ENCODE measurements around the gene C2CD4B. TPM values are rescaled to one million over a fixed set of nuclear protein-coding genes. Genes with fewer than 3 reads are reported as not detected.
A peak's percentile ranks its signal among the peaks of the same experiment; 100 is the strongest.

The C2CD4B gene
- total and polyA plus RNA-seq, 2 donors (not counting 1 experiment from before 2014, with no cell fraction given) = not detected

DNA sequence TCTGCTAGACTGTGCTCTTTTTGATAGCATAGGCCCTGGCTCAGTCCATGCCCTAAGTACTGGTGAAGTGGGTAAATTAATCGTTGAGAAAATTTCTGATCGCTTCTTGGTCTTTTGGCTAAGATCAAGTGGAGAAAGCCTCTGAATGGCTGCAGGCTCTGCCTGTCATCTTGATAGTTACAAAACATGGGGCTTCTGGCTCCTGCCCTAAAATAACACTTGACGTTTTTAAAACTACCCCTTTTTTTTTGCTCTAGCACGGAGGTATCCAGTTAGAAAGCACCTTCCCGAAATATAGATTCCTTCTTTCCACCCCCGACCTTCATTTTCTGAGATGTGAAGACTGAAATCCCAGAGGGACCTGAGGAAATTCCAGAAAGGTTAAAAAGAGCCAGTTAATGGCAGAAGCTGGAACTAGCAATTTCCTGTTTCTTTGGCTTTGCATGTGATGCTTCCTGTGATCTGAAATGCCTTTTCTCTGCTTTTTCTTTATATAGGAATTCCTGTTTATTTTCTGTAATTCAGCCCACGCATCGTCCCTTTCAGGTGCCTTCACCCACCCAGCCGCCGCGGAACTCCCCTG lies 799 bp upstream of the C2CD4B start:
- Mint-ChIP-seq H3K9me3 (ENCODE audit: insufficient read depth) (no peaks in the 10 kb centered on the region), H3K27me3 (peaks cover 60% of the 10 kb centered on the region), H3K27ac (no peak overlapping the region), H3K4me3 (peak overlapping the region; percentile 29), H3K4me1 (peaks cover 16% of the 10 kb centered on the region)
- no peak overlapping the region for H2AFZ ChIP-seq (ENCODE audit: insufficient read depth, low read depth, low read length, poor library complexity, severe bottlenecking)
- no peaks in the 10 kb centered on the region for H4K20me1 ChIP-seq (ENCODE audit: control insufficient read depth, insufficient read depth, low read length, poor library complexity, severe bottlenecking)
- no peak overlapping the region for H3K9ac ChIP-seq (ENCODE audit: low read length)
- no peak for DNase-seq
- H3K9me3 ChIP-seq (ENCODE audit: control extremely low read depth in 1 of 3, control insufficient read depth in 2 of 3, insufficient read depth in 1 of 3, low read length in 2 of 3) = peaks cover 0 to 4% (median 2%) of the 10 kb centered on the region in 3 donors
- H3K36me3 ChIP-seq (replicated peaks in 1 of 2; ENCODE audit: control extremely low read depth in 1 of 2, control insufficient read depth in 1 of 2, extremely low read depth in 1 of 2, insufficient read depth in 2 of 2, low read length in 1 of 2) = no peaks in the 10 kb centered on the region
- TF ChIP-seq EZH2 (IDR thresholded peaks at IDR 0.05; ENCODE audit: borderline replicate concordance, insufficient read depth, low read depth, low read length, poor library complexity, severe bottlenecking) = no peak
- TF ChIP-seq, protein P1, sequence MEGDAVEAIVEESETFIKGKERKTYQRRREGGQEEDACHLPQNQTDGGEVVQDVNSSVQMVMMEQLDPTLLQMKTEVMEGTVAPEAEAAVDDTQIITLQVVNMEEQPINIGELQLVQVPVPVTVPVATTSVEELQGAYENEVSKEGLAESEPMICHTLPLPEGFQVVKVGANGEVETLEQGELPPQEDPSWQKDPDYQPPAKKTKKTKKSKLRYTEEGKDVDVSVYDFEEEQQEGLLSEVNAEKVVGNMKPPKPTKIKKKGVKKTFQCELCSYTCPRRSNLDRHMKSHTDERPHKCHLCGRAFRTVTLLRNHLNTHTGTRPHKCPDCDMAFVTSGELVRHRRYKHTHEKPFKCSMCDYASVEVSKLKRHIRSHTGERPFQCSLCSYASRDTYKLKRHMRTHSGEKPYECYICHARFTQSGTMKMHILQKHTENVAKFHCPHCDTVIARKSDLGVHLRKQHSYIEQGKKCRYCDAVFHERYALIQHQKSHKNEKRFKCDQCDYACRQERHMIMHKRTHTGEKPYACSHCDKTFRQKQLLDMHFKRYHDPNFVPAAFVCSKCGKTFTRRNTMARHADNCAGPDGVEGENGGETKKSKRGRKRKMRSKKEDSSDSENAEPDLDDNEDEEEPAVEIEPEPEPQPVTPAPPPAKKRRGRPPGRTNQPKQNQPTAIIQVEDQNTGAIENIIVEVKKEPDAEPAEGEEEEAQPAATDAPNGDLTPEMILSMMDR (IDR thresholded peaks at IDR 0.05) = no peak
- POLR2A ChIA-PET = no interaction called here
- H3K79me2 ChIP-seq (ENCODE audit: control insufficient read depth, insufficient read depth, low read length) = no peaks in the 10 kb centered on the region
- H3K27me3 ChIP-seq (replicated peaks in 1 of 4; ENCODE audit: control extremely low read depth in 1 of 4, control insufficient read depth in 3 of 4, insufficient read depth in 4 of 4, low read length in 3 of 4) = peaks cover 0 to 21% (median 13%) of the 10 kb centered on the region in 4 experiments
- ATAC-seq (ENCODE audit: low read depth) = no peak
- H3K4me2 ChIP-seq (replicated peaks; ENCODE audit: low read depth, low read length, poor library complexity, severe bottlenecking) = no peak overlapping the region
- WGBS (ENCODE audit: insufficient coverage) = 34% methylated on average over 9 of the region's 11 CpGs
- H3K27ac ChIP-seq (ENCODE audit: low read length in 2 of 2) = no peak overlapping the region
- CTCF ChIA-PET = no interaction called here
- H3K4me1 ChIP-seq (ENCODE audit: control insufficient read depth in 2 of 2, insufficient read depth in 2 of 2, low read length in 2 of 2) = peaks cover 5 to 8% of the 10 kb centered on the region in 2 donors
- H3K4me3 ChIP-seq (ENCODE audit: control extremely low read depth in 1 of 5, extremely low read depth in 1 of 5, insufficient read depth in 1 of 5, low read depth in 2 of 5, low read length in 4 of 5) = no peak overlapping the region
- intact Hi-C loops (cut with micrococcal nuclease) = no loop called here

DNA sequence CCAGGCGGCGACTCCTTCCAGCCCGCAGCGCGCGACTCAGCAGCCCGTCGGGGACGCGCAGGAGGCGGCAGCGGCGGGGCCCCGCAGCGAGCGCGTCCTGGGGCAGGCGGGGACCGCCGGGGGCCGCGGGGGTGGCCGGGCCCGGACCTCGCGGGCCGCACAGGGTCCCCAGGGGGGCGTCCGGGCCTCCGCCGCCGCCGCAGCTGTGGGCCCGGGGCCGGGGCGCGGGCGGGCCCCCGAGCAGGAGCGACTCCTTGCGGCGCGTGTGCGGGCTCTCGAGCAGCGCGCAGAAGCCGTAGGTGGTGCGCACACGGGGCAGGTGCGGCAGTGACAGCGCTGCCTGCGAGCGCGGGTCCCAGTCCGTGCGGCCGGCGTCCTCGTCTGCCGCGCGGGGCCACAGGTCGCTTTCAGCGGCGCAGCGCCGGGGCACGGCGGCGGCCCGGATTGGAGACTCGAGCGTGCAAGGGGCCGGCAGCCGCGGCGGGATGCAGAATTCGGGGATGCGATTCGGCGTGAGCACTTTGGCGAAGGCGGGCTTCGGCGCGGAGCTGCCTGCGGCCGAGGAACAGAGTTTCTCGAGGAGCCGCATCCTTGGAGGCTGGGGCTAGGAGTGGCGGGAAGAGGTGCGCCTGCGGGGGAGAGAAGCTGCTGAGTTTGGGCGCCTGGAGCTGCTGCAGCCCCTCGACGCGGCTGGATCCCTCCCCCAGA lies 535 bp downstream of the C2CD4B start:
- 3% methylated on average over 98 of the region's 98 CpGs for WGBS (ENCODE audit: insufficient coverage)
- H3K4me1 ChIP-seq (ENCODE audit: control insufficient read depth in 2 of 2, insufficient read depth in 2 of 2, low read length in 2 of 2) = peaks cover 5 to 8% of the 10 kb centered on the region in 2 donors
- Mint-ChIP-seq H3K9me3 (ENCODE audit: insufficient read depth) (no peaks in the 10 kb centered on the region), H3K4me1 (peaks cover 16% of the 10 kb centered on the region), H3K27me3 (peaks cover 70% of the 10 kb centered on the region), H3K4me3 (peak overlapping the region; percentile 53), H3K27ac (no peak overlapping the region)
- DNase-seq (peak; percentile 5), ATAC-seq (ENCODE audit: low read depth) (no peak)
- H3K4me3 ChIP-seq (ENCODE audit: control extremely low read depth in 1 of 5, extremely low read depth in 1 of 5, insufficient read depth in 1 of 5, low read depth in 2 of 5, low read length in 4 of 5) = no peak overlapping the region
- ChIA-PET POLR2A (no interaction called here), CTCF (no interaction called here)
- H3K9ac ChIP-seq (ENCODE audit: low read length) = no peak overlapping the region
- H2AFZ ChIP-seq (ENCODE audit: insufficient read depth, low read depth, low read length, poor library complexity, severe bottlenecking) = no peak overlapping the region
- TF ChIP-seq, protein P1 (IDR thresholded peaks at IDR 0.05) = no peak
- TF ChIP-seq EZH2 (IDR thresholded peaks at IDR 0.05; ENCODE audit: borderline replicate concordance, insufficient read depth, low read depth, low read length, poor library complexity, severe bottlenecking) = no peak
- no peak overlapping the region for H3K27ac ChIP-seq (ENCODE audit: low read length in 2 of 2)
- H3K79me2 ChIP-seq (ENCODE audit: control insufficient read depth, insufficient read depth, low read length) = no peaks in the 10 kb centered on the region
- H3K4me2 ChIP-seq (replicated peaks; ENCODE audit: low read depth, low read length, poor library complexity, severe bottlenecking) = peak overlapping the region; percentile 37
- H3K9me3 ChIP-seq (ENCODE audit: control extremely low read depth in 1 of 3, control insufficient read depth in 2 of 3, insufficient read depth in 1 of 3, low read length in 2 of 3) = peaks cover 0 to 4% (median 2%) of the 10 kb centered on the region in 3 donors
- no peaks in the 10 kb centered on the region for H3K36me3 ChIP-seq (replicated peaks in 1 of 2; ENCODE audit: control extremely low read depth in 1 of 2, control insufficient read depth in 1 of 2, extremely low read depth in 1 of 2, insufficient read depth in 2 of 2, low read length in 1 of 2)
- no peaks in the 10 kb centered on the region for H4K20me1 ChIP-seq (ENCODE audit: control insufficient read depth, insufficient read depth, low read length, poor library complexity, severe bottlenecking)
- H3K27me3 ChIP-seq (replicated peaks in 1 of 4; ENCODE audit: control extremely low read depth in 1 of 4, control insufficient read depth in 3 of 4, insufficient read depth in 4 of 4, low read length in 3 of 4) = peaks cover 0 to 21% (median 15%) of the 10 kb centered on the region in 4 experiments
- intact Hi-C loops (cut with micrococcal nuclease) = no loop called here
